HG03280 (cell line): ENCODE measurements around the gene RASL10A.

ENCODE experiments used
- ATAC-seq: cut with Tn5 transposase; IDR thresholded peaks from one replicate; pipeline ENCODE4 v1.9.1; 2021; ENCODE audit warnings: mild to moderate bottlenecking, moderate library complexity; ENCODE audit not compliant: unreplicated experiment

RASL10A gene

GRCh38 chr22:29339381-29340235 is 24.1 kb upstream of the RASL10A start:
- no peak for ATAC-seq

- ATAC-seq = no peak
Observed at GRCh38 chr22:29338398-29338797, 22.9 kb upstream of the RASL10A start.

GRCh38 chr22:29337631-29338284 is 22.3 kb upstream of the RASL10A start:
- ATAC-seq = no peak

DNA sequence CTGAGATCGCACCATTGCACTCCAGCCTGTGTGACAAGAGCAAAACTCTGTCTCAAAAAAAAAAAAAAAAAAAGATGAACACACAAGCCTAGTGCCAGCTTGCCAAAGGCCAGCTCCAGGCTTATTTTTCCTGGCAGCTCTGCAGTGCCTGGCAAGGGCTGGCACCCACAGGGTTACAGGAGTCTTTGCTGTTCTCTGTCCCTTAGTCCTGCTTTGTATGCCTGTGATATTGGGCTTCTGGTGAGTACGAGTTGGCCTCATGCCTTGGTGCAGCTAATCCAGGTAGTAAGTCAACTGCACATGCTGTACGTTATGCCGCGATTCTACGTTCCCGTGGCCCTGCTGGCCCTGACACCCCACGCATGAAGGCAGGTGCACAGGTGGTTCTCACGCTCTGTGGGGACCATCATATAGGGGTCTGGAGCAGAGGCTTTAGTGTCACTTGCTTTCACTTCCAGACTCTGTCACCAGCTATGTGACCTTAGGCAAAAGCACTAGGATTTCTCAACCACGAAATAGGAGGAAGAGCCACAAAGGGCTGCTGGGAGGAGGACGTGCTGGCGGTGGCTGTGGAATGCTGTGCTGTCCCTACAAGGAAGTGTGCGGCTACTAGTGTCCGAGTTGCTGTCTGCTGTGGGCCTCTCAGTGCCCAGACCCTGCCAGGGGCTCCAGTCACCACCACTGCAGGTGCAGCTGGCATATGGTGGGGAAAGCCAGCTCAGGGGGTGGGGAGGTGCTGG is 21.4 kb upstream of the RASL10A start:
- no peak for ATAC-seq

DNA sequence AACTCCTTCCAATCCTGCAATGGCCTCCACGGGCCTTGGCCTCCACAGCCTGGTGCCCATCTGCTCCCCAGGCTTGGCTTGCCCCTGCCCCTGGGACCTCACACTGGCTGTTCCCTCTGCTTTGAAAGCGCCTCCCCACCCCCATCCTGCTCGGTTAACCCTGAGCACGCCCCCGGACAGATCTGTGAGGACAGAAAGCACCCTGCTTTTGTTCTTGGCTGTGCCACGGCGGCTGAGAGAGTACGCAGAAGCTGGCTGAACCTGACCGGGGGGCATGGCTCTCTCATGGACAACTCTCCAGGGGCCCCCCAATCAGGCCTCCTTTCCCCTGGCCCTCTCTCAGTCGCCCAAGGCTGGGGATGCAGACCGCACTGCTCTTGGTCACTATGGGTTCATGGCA is 20.2 kb upstream of the RASL10A start:
- no peak for ATAC-seq

DNA sequence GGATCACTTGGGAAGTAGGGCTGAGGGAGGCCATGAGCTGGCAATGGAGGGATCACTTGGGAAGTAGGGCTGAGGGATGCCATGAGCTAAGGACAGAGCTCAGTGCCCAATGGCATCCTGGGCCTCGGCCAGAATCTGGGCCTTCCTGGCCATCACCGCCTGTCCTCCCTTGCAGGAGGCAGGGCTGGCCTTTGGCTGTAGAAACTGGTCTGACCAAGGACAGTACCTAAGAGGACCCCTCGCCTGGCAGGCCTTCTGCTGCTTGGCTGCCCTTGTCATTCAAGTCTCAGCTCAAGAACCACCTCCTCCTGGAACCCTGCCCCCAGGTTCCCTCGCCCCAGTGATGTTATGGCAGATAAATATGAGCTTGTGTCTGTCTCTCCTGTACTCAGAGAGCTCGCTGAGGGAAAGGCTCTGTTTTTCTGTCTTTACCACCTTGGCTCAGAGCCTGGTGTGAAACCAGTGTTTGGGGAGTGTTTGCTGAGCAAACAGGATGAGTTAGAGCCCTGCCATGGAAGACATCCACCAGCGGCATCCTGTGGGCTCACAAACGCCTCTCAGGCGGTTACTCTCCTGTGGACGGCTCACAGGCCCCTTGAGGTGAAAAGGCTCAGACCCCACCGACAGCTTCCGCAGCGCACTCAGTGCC is 19.3 kb upstream of the RASL10A start:
- ATAC-seq = no peak

GRCh38 chr22:29334148-29334547 is 18.7 kb upstream of the RASL10A start:
- ATAC-seq = no peak

DNA sequence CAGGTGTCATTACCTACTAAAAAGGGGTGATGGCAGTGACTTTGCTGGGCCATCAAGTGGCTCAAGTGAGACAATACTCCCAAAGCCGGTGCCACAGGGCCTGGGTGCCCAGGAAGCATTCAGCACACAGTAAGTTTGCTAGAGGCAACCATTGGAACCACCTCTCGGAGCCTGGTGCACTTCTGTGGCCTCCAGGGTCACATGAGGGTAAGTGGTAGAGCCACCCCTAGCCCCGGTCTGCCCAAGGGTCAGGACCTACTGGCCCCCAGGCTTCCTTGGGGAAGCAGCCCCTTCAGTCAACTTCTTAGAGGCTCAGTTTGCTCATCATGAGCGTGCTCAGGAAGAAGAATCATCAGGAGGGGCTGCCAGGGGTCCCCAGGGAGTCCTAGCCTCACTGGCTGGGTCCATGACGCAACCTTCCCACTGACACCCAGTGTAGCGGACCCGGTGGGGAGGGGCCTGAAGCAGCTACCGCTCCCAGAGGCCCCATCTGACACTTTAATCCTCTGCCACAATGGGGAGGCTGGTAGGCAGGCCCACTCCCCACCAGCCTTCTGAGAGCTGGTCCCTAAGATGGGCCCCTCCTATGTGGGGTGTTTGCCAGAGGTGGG is 17.5 kb upstream of the RASL10A start:
- ATAC-seq = no peak

DNA sequence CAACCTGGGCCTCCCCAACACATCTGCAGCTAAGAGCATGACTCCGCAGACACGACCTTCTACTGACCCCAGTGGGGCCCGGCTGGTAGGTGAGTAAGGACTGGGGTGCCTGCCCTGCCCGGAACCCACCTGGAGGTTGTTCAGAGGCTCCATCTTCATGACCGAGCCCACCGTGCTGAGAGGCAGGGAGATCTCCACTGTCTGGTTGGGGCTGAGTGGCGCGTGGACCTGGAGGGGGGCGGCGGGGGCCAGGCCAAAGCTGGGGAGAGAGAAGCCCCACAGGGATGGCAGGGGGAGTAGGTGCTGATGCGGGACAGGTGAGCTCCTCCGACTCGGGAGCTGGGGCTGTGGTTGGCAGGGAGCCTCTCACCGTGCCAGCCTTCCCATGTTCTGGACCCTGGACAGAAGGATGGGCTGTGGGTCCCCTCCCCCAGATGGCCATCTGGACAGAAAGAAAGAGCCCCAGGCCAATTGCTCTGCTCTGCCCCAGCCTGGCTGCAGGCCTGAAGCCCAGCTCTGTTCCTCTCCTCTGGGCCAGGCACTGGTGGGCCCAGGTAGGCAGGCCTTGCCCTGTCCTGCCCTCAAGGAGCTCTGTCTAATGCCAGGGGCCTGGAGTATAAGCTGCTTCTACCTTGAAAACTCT is 16.3 kb upstream of the RASL10A start:
- no peak for ATAC-seq

GRCh38 chr22:29331213-29331612 is 15.7 kb upstream of the RASL10A start:
- no peak for ATAC-seq

DNA sequence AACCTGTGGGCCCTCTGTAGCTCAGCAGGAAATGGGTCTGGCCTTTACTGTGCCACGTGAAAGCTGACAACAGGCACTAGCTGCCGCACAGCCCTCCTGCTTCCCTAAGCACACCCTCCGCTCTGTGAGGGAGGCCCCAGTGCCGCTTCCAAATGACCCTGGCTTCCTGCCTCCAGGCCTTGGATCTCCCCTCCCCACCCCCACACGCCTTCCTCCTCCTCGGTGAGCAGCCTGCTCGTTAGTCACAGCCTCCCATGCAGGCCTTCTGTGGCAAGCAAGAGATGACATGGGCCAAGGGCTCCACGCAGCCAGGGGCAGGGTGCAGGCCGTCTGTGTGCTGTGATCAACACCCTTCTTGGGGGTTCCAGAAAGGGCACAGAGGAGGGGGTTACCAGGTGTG is 15.3 kb upstream of the RASL10A start:
- ATAC-seq = no peak

DNA sequence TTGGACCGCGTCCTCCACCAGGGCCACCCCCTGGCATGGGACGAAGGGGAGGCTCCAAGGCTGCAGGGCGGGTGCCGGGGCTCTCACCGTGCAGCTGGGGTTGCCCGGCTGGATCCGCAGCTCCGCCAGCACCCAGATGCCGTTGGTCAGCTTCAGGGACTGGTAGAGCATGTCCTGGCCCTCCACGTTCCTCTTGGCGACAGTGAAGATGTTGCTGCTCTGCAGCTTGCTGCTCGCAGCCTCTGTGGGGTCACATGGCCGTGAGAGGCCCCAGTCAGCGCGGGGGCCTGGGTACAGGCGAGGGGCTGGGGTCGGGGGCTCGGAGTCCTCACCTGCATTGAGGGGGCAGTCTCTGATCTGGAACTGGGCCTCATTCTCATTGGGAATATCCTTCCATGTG is 14.8 kb upstream of the RASL10A start:
- no peak for ATAC-seq

- no peak for ATAC-seq
Observed at GRCh38 chr22:29329581-29329980, 14.1 kb upstream of the RASL10A start.

- ATAC-seq = no peak
Observed at GRCh38 chr22:29328566-29329500, 13.3 kb upstream of the RASL10A start.

DNA sequence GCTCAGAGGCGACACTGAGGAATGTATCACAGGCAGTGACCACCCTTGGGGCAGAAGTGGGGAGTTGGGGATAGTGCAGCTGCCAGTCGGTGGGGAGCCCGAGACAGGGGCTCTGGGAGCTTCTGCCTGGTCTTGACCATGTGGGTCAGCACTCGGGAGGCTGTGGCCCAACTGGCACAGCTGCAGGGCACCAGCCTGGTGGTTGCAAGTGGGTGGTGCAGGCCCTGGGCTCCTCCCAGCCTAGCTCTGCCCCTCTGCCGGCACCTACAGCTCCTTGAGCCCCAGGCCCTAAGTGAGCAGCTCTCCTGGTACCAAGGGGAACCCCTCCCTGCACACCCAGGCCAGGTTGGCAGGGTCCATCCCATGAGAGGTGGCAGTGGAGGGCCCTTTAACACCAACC is 12.6 kb upstream of the RASL10A start:
- ATAC-seq = no peak

DNA sequence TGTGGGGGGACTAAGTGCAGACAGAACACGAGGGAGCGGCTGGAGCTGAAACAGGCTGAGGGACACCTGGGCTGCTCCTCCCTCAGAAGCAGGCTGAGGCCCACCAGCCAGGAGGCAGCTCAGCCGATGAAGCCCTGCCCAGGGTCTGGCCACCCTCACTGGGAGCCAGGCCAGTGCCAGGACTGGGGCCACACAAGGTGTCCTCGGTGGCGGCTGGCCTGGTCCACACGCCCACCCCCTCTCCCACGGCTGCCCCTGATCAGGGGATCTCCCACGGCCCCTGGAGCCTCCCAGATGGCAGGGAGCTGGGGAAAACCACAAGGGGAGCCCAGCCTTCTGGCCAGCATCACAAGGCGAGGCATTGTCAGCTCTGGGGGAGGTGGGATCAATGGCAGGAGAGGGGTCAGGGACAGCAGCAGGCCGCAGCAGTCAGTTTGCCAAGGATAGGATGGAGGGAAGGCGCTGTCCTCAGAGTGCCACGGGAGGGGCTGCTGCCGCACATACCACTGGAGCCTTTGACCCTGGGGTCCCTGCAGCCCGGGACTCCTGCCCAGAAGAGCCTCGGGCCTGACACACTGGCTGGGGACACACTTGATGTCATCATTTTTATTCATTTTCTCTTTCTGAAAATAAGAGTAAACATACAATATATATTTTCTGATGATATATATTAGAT is 11.7 kb upstream of the RASL10A start:
- ATAC-seq = no peak

DNA sequence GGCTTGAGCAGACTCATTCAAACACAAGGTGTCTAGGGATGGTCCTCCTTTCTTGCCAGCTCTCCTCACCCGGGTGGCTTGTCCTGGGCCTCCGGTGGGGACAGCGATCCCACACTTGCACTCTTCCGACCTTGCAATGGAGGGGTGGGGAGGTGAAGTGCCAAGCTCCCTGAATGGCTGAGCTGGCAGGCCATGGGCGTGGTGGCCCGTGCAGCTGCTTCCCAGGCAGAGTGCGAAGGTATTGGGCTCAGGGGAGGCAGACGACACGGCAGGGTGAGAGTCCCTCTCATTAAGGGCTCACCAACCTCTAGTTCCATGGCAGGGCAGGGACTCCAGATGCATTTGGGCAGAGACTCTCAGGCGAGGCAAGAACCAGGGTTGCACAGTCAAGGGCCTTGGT is 11.0 kb upstream of the RASL10A start:
- ATAC-seq = no peak

DNA sequence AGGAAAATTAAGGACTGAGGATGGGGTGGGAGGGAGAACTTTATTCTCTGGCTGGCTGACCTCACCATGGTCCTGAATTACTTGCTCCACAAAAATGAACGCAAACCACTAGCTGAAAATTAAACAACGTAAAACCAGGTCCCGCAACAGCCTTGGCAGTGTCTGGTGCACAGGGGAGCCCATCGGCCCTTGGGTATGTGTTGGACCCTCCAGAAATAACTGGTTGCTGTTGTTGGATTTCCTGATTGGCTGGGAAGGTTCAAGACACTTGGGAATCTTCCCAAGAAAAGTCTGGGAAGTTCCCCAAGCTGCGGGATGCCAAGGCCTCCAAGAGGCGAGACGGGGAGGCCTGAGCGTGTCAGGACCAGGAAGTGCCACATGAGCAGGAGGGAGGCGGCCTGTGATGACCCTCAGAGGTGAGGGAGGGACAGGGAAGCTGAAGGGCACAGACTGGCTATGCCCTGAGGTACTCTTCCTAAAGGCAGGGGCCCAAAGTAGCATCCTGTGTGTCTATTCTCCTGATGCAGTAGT is 10.4 kb upstream of the RASL10A start:
- no peak for ATAC-seq
